Urinary bladder (tissue), 4 donors: ENCODE data around the gene ZC3HAV1. TPM values are rescaled to one million over a fixed set of nuclear protein-coding genes. Genes with fewer than 3 reads are reported as not detected.

Experiments
- DNase-seq: peaks from one replicate; pipeline ENCODE4 v3.0.0-alpha.2; 2015; ENCODE audit errors: extremely low spot score
- H3K27ac ChIP-seq: one replicate; pipeline ENCODE4 v1.5.1; 2013; ENCODE audit warnings: low read depth, mild to moderate bottlenecking, moderate library complexity
- H3K36me3 ChIP-seq: one replicate; pipeline ENCODE4 v1.6.1; 2013; ENCODE audit warnings: mild to moderate bottlenecking, moderate library complexity; ENCODE audit not compliant: insufficient read depth
- H3K4me1 ChIP-seq: one replicate; pipeline ENCODE4 v1.6.1; 2013; ENCODE audit warnings: mild to moderate bottlenecking, moderate library complexity; ENCODE audit not compliant: insufficient read depth
- H3K4me3 ChIP-seq: one replicate; pipeline ENCODE4 v1.5.1; 2013; ENCODE audit warnings: low read depth, low read length
- WGBS: extraction: QIAGEN DNeasy Blood & Tissue Kit; methylation state at CpG from one replicate; pipeline ENCODE4 v1.1.7; 2013; 5-methylcytosine and 5-hydroxymethylcytosine counted together
- polyA plus RNA-seq: library from polyadenylated mRNA; stranded (reverse); fragments of 200-250 nt; gene quantifications from one replicate; pipeline ENCODE4 v1.2.3, GENCODE V29; 2013
- total RNA-seq: library from RNA; depleted of rRNA; stranded (reverse); fragments of >200 nt; gene quantifications from one replicate; pipeline ENCODE4 v1.2.3, GENCODE V29; 2014
- donor health status: healthy with polysubstance abuse.
- donor health status: healthy.

ZC3HAV1 gene
- total and polyA plus RNA-seq, 2 donors = 10.2 to 39.5 TPM

GRCh38 chr7:139047970-139048369 lies 61.5 kb downstream of the ZC3HAV1 start:
- no peak overlapping the region for H3K27ac ChIP-seq
- H3K4me1 ChIP-seq = peaks cover 2% of the 10 kb centered on the region
- H3K36me3 ChIP-seq = peaks cover 5% of the 10 kb centered on the region
- 72% methylated on average over 3 of the region's 3 CpGs for WGBS
- DNase-seq = no peak
- H3K4me3 ChIP-seq = no peak overlapping the region

- 90% methylated on average over 6 of the region's 6 CpGs for WGBS
- Histone ChIP-seq H3K27ac (no peak overlapping the region), H3K4me1 (peaks cover 2% of the 10 kb centered on the region), H3K36me3 (peaks cover 3% of the 10 kb centered on the region), H3K4me3 (no peak overlapping the region)
- no peak for DNase-seq
These were observed 63.4 kb downstream of the ZC3HAV1 start for GRCh38 chr7:139046143-139046542.

GRCh38 chr7:139044813-139045794 lies 64.4 kb downstream of the ZC3HAV1 start:
- H3K27ac ChIP-seq = no peak overlapping the region
- DNase-seq = no peak
- H3K4me1 ChIP-seq = peaks cover 2% of the 10 kb centered on the region
- WGBS = 87% methylated on average over 5 of the region's 5 CpGs
- H3K4me3 ChIP-seq = no peak overlapping the region
- H3K36me3 ChIP-seq = peaks cover 3% of the 10 kb centered on the region

- no peaks in the 10 kb centered on the region for H3K36me3 ChIP-seq
- peaks cover 2% of the 10 kb centered on the region for H3K4me1 ChIP-seq
- H3K4me3 ChIP-seq = no peak overlapping the region
- WGBS = 58% methylated on average over 14 of the region's 14 CpGs
- no peak for DNase-seq
- no peak overlapping the region for H3K27ac ChIP-seq
These were observed 65.4 kb downstream of the ZC3HAV1 start for GRCh38 chr7:139043823-139044812.

GRCh38 chr7:139041378-139042085 lies 68.0 kb downstream of the ZC3HAV1 start:
- no peak for DNase-seq
- Histone ChIP-seq H3K4me3 (no peak overlapping the region), H3K27ac (no peak overlapping the region), H3K4me1 (peaks cover 2% of the 10 kb centered on the region), H3K36me3 (no peaks in the 10 kb centered on the region)
- 58% methylated on average over 6 of the region's 6 CpGs for whole genome bisulfite sequencing

- Histone ChIP-seq H3K27ac (no peak overlapping the region), H3K36me3 (no peaks in the 10 kb centered on the region), H3K4me3 (no peak overlapping the region), H3K4me1 (no peaks in the 10 kb centered on the region)
- WGBS = 61% methylated on average over 2 of the region's 2 CpGs
- no peak for DNase-seq
These were observed 70.8 kb downstream of the ZC3HAV1 start for GRCh38 chr7:139038691-139039090.

- Histone ChIP-seq H3K4me3 (no peak overlapping the region), H3K4me1 (no peaks in the 10 kb centered on the region), H3K27ac (no peak overlapping the region), H3K36me3 (no peaks in the 10 kb centered on the region)
- DNase-seq = no peak
- 74% methylated on average over 3 of the region's 3 CpGs for WGBS
These were observed 72.6 kb downstream of the ZC3HAV1 start for GRCh38 chr7:139036901-139037300.

GRCh38 chr7:139035586-139036353 lies 73.8 kb downstream of the ZC3HAV1 start, which contains the start of gene ZC3HAV1L:
ZC3HAV1L (minus strand) TSS chr7:139036042; CDS start chr7:139036017, 25 bp downstream.
- peak within 1 kb of the TSS; percentile 58 for H3K27ac ChIP-seq

GRCh38 chr7:139034855-139035585 lies 74.5 kb downstream of the ZC3HAV1 start:
- 6% methylated on average over 47 of the region's 47 CpGs for WGBS
- Histone ChIP-seq H3K4me1 (no peaks in the 10 kb centered on the region), H3K27ac (no peak overlapping the region), H3K36me3 (no peaks in the 10 kb centered on the region), H3K4me3 (peak overlapping the region; percentile 66)
- DNase-seq = no peak

More at GRCh38 chr7:139035586-139036353, 73.8 kb downstream of the ZC3HAV1 start, which contains the start of gene ZC3HAV1L:
- WGBS = under 1% methylated on average over 82 of the region's 82 CpGs
- no peaks in the 10 kb centered on the region for H3K36me3 ChIP-seq
- no peaks in the 10 kb centered on the region for H3K4me1 ChIP-seq
- H3K4me3 ChIP-seq = peak within 1 kb of the TSS; percentile 66
- DNase-seq = peak; percentile 56

- WGBS = 89% methylated on average over 5 of the region's 5 CpGs
- no peak for DNase-seq
- no peaks in the 10 kb centered on the region for H3K36me3 ChIP-seq
- H3K27ac ChIP-seq = no peak overlapping the region
- no peaks in the 10 kb centered on the region for H3K4me1 ChIP-seq
- no peak overlapping the region for H3K4me3 ChIP-seq
These were observed 75.2 kb downstream of the ZC3HAV1 start for GRCh38 chr7:139034336-139034735.

- Histone ChIP-seq H3K27ac (no peak overlapping the region), H3K4me1 (no peaks in the 10 kb centered on the region), H3K36me3 (no peaks in the 10 kb centered on the region), H3K4me3 (no peak overlapping the region)
- DNase-seq = no peak
- 84% methylated on average over 6 of the region's 6 CpGs for WGBS
These were observed 76.0 kb downstream of the ZC3HAV1 start for GRCh38 chr7:139033346-139034114.
